Measurements from ENCODE around the gene THAP2. TPM values are rescaled to one million over a fixed set of nuclear protein-coding genes. Genes with fewer than 3 reads are reported as not detected.

The THAP2 gene
- polyA plus RNA-seq (2014; cell fraction: cytosol; rRNA removed), result 9.8 and 10.6 TPM in 2 replicates
- polyA plus RNA-seq (2014; cell fraction: nucleus; rRNA removed), result 16.2 and 21.8 TPM in 2 replicates

GRCh38 chr12:71663561-71664410 lies at the start of gene THAP2, which contains the start of gene ZFC3H1:
TSS of gene THAP2 (plus strand) at chr12:71664301. CDS start at chr12:71664510, 209 bp downstream.
TSS of gene ZFC3H1 (minus strand) at chr12:71663848. CDS start at chr12:71663610, 238 bp downstream.
- peak; percentile 100 for DNase-seq (ENCODE audit: low spot score)

GRCh38 chr12:71621938-71622337 lies 42.2 kb upstream of the THAP2 start:
- DNase-seq (ENCODE audit: low spot score), result no peak

GRCh38 chr12:71625476-71625875 lies 38.6 kb upstream of the THAP2 start:
- DNase-seq (ENCODE audit: low spot score), result no peak

GRCh38 chr12:71626098-71626497 lies 38.0 kb upstream of the THAP2 start:
- DNase-seq (ENCODE audit: low spot score), result no peak

GRCh38 chr12:71626768-71627167 lies 37.3 kb upstream of the THAP2 start:
- no peak for DNase-seq (ENCODE audit: low spot score)

- no peak for DNase-seq (ENCODE audit: low spot score)
Observed at GRCh38 chr12:71627438-71628002, 36.6 kb upstream of the THAP2 start.

GRCh38 chr12:71636704-71637115 lies 27.4 kb upstream of the THAP2 start:
- DNase-seq (ENCODE audit: low spot score), result peak; percentile 68

GRCh38 chr12:71638499-71638898 lies 25.6 kb upstream of the THAP2 start:
- no peak for DNase-seq (ENCODE audit: low spot score)

- DNase-seq (ENCODE audit: low spot score), result peak; percentile 11
Observed at GRCh38 chr12:71639341-71639760, 24.8 kb upstream of the THAP2 start.

GRCh38 chr12:71640316-71640715 lies 23.8 kb upstream of the THAP2 start:
- no peak for DNase-seq (ENCODE audit: low spot score)

GRCh38 chr12:71641390-71641789 lies 22.7 kb upstream of the THAP2 start:
- DNase-seq (ENCODE audit: low spot score), result no peak

GRCh38 chr12:71642264-71642663 lies 21.8 kb upstream of the THAP2 start:
- DNase-seq (ENCODE audit: low spot score), result no peak

GRCh38 chr12:71645268-71645667 lies 18.8 kb upstream of the THAP2 start:
- no peak for DNase-seq (ENCODE audit: low spot score)

- DNase-seq (ENCODE audit: low spot score), result no peak
Observed at GRCh38 chr12:71646512-71646911, 17.6 kb upstream of the THAP2 start.

- no peak for DNase-seq (ENCODE audit: low spot score)
Observed at GRCh38 chr12:71648537-71648936, 15.6 kb upstream of the THAP2 start.

GRCh38 chr12:71649401-71649800 lies 14.7 kb upstream of the THAP2 start:
- DNase-seq (ENCODE audit: low spot score), result no peak

GRCh38 chr12:71652656-71653055 lies 11.4 kb upstream of the THAP2 start:
- no peak for DNase-seq (ENCODE audit: low spot score)

GRCh38 chr12:71653137-71653536 lies 11.0 kb upstream of the THAP2 start:
- no peak for DNase-seq (ENCODE audit: low spot score)

GRCh38 chr12:71654200-71654599 lies 9.9 kb upstream of the THAP2 start:
- no peak for DNase-seq (ENCODE audit: low spot score)

GRCh38 chr12:71655495-71655894 lies 8.6 kb upstream of the THAP2 start:
- no peak for DNase-seq (ENCODE audit: low spot score)

- no peak for DNase-seq (ENCODE audit: low spot score)
Observed at GRCh38 chr12:71655907-71656306, 8.2 kb upstream of the THAP2 start.

- peak; percentile 9 for DNase-seq (ENCODE audit: low spot score)
Observed at GRCh38 chr12:71656740-71657139, 7.4 kb upstream of the THAP2 start.
